Stromal cell of bone marrow (primary cell): ENCODE data around the gene TGIF1.
"Not testable (repeated sequence)": the region's sequence is repeated elsewhere in the genome, so short reads cannot be mapped to it uniquely, and the experiment has no call there.

ENCODE experiments used
- DNase-seq: peaks from one replicate; pipeline ENCODE4 v3.0.0-alpha.2; 2012; ENCODE audit warnings: low read depth

The TGIF1 gene

DNA sequence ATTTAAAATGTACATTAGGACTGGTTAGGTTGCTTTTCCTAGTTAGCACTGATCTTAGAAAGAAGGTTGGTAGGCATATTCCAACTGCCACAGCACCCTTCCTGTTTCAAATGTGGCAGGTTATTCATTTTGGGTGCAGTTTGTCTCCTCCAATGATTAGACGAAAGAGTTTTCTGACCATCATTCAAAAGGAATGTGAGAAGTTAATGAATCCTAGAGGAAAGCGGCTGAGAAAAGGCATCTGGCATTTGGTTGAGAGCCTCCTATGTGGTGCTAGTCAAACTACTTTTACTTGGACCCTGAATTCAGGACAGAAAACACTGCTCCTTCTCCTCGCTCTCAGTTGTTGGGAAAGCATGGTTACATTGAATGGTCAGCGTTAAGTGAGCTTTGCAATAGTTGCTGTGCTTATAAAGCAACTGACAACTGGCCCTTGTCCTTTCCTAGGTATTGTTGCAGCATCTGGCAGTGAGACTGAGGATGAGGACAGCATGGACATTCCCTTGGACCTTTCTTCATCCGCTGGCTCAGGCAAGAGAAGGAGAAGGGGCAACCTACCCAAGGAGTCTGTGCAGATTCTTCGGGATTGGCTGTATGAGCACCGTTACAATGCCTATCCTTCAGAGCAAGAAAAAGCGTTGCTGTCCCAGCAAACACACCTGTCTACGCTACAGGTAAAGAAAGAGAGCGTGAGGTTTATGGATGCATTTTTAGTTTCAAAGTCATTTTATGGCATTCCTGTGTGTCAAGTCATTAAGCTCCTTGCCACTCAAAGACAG lies 6.1 kb downstream of the TGIF1 start:
- no peak for DNase-seq

DNA sequence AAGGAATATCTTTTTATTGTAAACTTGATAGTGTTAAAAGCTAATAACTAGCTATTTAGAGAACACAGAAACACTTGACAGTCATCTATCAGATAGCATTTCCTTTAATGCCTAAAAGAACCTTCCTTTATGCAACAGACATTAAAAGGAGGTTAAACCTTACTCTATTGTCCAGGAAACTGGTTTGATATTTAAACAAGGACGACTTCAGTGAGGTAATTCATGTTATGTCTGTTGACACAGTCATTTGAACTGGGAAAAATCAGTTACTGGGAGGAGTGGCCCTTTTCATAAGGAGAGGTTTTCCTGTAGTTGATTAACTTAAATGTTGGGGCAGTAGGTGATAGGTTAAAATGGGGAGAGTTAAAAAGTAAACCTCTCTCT lies 6.7 kb downstream of the TGIF1 start:
- no peak for DNase-seq

DNA sequence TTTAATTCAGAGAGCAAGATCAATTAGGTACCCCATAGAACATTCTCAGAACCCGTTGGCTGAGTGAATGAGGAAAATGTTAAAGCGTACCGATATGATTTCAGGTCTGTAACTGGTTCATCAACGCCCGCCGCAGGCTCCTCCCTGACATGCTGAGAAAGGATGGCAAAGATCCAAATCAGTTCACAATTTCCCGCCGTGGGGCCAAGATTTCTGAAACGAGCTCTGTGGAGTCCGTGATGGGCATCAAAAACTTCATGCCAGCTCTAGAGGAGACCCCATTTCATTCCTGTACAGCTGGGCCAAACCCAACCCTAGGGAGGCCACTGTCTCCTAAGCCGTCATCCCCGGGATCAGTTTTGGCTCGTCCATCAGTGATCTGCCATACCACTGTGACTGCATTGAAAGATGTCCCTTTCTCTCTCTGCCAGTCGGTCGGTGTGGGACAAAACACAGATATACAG lies 7.3 kb downstream of the TGIF1 start:
- no peak for DNase-seq

DNA sequence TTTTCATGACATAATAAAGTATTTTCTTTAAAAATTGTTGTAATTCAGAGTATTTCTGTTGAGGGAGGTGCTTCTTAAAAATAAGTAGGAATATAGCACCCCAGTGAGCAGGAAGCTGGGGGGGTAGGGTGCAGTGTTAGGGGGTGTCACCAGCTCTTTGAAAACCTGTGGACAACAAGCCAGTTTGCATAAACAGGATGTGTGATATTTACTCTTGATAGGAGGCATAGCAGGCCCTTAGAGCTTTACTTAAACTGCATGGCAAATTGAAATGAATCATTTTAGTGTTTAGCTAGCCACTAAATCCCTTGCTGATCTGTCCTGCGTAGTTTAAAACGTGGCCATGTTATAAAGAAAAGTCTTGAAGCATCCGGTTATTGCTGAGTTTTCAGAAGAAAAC lies 8.4 kb downstream of the TGIF1 start:
- DNase-seq = no peak

DNA sequence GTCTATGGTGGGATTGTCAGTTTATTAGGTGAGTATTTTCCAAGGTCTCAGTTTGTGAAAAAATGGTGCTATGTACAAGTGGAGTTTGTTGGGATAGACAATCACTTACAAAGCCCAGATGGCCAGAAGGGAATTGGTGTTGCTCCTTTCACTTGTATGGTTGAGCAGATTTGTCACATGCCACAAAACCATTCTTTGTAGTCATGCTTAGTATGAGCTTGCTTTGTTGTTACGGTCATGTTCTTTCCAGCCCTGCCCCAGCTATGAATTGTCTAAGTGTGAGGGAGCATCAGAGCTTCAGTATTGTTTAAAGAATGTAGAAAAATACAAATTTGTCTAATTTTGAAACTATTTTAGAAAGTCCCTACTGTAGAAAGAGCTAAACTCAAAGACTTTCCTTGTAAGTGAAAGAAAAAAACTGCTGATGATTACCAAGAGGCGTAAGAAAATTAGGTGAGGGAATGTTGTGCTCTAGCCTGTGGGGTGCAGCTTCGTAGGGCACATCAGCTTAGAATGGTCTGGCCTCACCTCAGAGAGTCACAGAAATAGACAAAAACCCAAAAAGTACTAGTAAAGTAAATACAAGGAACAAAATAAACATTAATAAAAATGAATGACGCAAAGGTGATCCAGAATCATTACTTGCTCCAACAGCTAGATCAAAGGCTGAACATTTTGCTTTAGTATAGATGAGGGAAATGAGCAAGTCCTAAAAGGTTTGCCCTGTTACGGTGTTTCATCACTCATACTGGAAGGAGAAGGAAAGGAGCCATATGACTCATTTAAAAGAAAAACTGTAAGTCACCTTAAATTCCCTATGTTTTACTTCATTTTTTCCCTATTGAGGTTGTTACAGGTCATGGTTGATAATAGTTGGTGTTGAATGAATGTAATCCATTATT lies 9.2 kb downstream of the TGIF1 start:
- DNase-seq = no peak

DNA sequence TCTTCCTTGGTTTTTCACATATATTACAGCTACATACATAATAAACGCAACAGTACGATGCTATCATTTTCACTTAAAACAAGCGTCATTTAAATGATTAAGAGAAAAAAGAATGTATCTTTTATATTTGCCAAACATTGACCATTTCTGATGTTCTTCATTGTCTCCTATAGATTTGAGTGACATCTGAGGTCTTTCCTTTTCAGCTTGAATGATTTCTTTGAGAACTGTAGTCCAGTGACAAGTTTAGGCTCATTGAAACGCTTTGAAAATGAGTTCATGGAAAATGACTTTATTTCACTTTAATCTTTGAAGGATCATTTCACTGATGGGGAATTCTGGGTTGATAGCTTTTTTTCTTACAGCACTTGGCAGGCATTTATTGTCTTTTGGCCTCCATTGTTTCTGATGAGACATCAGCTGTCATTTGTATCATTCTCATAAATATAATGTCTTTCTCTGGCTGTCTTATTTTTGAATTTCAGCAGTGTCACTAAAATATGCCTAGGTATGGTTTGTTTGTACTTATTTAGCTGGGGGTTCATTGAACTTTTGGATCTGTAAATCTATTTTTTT lies 10.9 kb downstream of the TGIF1 start:
- no peak for DNase-seq

DNA sequence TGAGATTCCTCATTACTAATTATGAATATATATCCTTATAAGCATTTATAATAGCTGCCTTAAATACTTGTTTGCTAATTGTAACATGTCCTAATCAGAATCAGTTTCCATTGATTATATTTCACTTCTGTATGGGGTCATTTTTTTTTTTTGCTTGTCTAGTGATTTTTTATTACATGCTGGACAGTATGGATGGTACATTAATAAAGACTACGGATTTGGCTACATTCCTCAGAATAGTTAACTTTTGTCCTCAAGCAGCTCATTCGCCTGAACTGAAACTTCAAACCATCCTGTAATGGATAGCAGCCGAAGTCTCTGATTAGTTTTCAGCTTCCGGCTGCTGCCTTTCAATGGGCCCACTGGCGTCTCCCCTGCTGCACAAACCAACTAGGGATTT lies 11.7 kb downstream of the TGIF1 start:
- no peak for DNase-seq

DNA sequence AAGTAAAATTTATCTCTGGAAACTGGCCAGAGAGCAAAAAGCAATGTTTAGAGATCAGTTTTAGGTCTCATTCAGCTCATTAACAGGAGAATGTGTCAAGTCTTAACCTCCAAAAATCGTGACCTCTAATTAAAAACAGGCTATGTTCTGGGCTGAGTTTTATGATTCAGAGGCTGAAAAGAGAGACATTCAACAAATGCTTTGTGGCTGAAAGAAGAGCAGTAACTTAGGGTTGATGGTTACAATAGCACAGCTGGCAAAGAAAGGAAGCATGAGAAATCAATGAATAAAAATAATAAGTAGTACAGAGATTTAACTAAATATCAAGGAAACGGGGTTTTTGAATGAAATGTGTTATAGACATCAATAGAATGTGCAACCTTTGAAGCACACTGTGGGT lies 13.1 kb downstream of the TGIF1 start:
- DNase-seq = no peak

DNA sequence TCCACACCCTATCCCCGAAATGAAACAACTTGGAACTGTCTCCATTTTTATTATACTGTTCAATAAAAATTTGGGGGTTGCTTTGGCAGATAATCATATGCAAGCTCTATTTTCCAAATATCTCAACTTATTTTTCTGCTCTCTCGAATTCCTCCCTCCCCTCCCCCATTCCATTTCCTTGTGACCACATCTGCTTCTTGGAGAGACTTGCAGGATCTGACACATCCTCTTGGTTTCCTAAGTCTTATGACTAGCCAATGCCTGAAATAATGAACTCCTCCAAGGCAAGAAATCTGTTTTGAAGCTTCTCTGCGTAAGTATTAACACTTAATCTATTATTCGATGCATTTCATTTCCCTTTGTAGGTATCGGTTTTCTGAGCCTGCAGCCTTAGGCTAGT lies 16.1 kb downstream of the TGIF1 start:
- peak; percentile 87 for DNase-seq

DNA sequence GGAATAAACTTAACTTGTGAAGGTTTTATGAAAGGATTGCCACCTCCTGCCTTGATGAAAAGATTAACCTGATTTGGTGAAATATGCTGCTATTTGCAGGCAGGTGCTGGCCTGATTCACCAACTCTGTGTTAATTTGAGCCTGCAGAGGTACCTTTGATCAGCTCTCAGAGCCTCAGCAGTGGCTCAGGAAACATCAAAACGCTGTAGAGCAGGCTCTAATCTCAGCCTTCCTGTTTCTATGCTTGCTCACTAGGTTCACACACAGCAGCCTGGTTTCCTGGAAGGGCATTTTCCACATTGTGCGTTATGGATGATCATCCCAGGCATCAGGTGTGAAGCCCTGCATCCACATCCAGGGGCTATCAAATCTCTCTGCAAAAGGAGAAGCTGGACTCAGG lies 16.9 kb downstream of the TGIF1 start:
- DNase-seq = no peak

DNA sequence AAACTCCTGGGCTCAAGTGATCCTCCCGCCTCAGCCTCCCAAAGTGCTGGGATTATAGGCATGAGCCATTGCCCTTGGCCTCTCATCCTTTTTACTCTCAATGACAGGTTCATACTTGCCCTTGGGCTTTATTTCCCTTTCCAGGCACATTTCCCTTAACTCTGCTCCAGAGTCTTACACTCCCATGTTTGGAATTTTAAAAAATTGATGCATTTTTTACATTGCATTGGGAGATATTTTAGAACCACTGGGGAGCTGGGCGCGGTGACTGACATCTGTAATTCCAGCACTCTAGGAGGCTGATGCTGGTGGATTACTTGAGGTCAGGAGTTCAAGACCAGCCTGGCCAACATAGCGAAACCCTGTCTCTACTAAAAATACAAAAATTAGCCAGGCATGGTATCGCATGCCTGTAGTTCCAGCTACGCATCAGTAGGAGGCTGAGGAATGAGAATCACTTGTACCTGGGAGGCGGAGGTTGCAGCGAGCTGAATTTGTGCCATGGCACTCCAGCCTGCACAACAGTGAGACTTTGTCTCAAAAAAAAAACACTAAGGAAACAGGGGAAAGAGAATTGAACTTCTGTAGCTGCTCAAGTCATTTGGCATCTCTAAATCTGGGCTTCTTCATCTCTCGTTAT lies 18.2 kb downstream of the TGIF1 start:
- no peak for DNase-seq

DNA sequence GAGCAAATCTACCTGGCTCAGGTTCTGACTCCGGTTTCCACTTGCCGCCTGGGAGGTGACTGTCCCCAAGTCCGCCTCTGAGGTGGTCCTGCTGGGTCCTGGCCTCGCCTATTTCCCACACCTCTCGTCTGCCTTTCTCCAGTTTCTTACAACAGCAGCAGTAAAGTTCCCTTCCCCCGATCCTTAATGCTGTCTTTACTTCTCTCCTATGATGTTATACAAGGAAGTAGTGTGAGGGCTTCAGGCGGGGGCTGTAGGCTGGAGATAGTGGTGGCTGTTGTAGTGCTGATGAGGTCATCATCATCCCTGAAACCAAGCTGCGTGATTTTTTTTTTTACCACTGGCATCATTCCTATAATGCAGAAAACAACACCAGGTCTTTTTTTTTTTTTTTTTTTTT lies 18.9 kb downstream of the TGIF1 start:
- no peak for DNase-seq

DNA sequence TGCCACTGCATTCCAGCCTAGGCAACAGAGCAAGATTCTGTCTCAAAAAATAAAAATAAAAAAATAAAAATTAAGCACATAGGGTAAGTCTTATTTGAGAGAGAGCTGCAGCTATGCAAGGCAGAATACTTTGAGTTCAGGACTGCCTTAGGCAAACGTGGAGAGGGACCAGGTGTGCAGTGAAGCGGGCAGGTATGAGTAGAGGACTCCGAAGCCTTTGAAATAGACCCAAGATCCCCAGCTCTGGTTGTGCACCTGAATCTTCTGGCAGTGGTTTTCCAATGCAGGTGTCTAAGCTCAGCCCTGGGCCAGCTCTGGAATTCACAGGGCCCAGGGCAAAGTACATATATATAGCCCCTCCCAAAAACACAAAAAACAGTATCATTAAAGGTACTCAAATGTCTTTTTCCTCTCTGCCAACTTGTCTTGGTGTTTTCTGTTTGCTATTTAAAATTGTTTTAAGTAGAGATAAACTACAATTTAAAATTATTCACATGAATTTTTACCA lies 21.2 kb downstream of the TGIF1 start:
- DNase-seq = no peak

DNA sequence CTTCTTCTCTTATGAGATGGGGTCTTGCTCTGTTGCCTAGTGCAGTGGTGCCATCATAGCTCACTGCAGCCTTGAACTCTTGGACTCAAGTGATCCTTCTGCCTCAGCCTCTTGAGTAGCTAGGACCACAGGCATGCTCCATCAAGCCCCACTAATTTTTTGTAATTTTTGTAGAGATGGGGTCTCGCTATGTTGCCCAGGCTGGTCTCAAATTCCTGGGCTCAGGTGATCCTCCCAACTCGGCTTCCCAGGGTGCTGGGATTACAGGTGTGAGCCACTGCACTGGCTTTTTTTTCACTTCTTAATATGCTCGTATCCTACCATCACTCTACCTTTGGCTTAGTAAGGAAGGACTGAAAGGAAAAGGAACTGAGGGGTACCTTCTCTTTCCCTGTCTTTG lies 22.1 kb downstream of the TGIF1 start:
- DNase-seq = not testable (repeated sequence)

DNA sequence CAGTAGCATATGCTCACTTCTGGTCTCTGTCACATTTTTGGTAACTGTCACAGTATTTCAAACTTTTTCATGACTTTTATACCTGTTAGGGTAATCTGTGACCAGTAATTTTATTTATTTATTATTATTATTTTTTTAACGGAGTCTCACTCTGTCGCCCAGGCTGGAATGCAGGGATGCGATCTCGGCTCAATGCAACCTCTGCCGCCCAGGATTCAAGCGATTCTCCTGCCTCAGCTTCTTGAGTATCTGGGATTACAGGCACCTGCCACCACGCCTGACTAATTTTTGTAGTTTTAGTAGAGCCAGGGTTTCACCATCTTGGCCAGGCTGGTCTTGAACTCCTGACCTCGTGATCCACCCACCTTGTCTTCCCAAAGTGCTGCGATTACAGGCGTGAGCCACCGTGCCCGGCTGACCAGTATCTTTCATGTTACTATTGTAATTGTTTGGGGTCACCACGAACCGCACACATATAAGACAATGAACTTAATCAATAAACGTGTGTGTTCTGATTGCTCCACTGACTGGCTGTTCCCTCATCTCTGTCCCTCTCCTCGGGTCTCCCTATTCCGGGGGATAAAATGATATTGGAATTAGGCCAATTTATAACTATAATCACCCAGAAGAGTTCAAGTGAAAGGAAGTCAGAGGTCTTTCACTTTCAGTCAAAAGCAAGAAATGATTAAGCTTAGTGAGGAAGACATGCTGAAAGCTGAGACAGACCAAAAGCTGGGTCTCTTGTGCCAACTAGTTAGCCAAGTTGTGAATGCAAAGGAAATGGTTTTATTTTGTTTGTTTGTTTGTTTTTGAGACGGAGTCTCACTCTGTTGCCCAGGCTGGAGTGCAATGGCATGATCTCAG lies 22.9 kb downstream of the TGIF1 start:
- no peak for DNase-seq

DNA sequence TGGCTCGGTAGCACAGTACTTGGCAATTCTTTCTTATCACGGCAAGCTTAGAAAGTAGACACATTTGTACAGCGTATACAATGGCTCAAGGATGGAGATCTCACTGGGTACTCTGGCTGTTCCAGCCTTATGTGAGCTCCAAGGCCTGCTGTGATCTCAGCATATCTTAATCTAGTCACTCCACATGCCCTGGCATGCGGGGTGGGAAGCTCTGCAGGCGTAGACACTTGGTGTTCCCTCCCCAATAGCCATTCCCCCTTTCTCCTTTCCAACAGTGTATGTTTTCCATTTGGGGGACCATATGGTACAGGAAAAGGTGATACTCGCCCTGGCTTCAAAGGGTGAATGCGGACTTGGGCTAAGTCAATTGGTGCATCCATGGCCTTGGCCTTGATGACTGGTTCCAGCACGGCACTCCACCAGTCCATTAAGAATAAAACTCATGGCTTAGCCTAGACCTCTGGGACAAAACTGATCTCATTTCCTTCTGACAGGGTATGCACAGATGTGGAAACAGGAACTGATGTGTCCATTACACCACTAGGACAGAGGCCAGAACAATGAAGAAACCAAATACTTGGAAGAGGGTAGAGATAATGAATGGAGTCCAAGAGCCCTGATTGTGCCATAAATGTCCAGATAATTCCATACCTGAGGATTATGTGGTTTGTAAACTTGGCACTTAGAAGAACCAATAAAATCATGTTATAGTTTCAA lies 28.4 kb downstream of the TGIF1 start:
- no peak for DNase-seq

DNA sequence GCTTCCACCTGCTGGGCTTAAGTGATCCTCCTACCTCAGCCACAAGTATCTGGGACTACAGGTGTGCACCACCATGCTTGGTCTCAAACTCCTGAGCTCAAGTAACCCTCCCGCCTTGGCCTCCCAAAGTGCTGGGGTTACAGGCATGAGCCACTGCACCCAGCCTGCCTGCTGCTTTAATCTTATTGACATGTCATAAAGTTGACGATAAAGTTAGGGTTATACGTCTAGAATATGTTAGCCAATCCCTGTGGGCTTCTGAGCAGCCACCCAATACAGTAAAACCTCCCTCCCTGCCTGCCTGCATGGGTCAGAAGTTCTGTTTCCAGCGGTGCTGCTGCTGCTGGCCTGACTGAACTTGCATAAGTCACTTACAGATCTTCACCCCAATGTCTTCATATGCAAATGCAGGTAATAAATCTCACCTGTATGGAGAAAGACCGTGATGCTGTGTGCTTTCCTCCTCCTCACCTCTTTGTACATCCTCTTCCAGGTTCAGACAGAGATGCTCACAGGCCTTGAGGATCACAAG lies 30.1 kb downstream of the TGIF1 start:
- no peak for DNase-seq

DNA sequence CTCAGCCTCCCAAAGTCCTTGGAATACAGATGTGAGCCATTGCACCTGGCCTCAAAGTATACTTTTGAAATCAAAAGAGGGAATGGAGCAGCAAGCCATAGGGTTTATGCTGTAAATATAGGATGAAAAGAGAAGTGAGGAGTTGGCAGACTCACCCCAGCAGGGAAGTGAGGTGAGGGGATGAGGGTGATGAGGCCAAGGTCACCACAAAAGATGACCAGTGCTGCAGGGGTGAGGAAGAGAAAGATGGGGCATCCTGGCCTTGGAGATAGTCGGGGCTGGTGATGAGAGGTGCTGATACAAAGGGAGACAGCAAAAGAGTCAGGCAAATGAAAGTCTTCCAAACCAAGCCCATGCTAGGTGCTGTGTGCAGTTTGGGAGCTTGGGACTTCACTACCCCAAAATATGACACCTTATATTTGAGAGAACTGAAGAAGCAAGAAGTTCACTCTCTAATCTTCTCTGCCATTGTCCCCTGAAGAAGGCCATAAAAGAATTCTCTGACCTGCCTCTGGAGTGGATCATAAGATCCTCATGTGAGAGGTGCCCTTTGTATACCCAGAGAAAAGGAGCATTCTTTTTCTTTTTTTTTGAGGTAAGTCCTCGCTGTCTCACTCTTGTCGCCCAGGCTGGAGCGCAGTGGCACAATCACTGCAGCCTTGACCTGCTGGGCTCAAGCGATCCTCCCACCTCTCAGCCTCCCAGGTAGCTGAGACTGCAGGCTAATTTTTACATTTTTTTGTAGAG lies 31.0 kb downstream of the TGIF1 start:
- DNase-seq = no peak

DNA sequence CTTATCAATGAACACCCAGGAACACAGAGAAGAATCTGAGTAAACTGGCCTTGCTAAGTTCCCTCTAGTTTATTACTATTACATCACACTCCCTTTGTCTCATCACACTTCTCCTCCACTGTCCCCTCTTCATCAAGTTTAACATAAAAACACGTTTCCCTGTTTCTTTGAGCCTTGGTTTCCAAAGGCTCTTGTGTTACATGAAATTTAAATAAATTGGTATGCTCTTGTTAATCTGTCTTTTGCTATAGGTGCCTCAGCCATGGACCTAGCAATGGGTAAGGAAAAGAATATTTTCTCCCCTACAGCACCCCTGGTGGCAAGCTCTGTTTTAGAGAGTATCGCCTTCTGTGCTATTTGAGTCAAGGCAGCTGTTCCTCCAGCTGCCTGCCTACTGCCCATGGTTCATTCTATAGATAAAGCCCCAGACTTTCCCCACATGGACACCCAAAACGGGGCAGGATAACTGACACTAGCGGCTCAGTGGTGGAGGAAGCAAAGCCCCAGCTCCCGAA lies 31.8 kb downstream of the TGIF1 start:
- no peak for DNase-seq
